ENCODE measurements around the gene RAB37.

Gene RAB37

GRCh38 chr17:74769856-74770497 is 32.9 kb downstream of the RAB37 start:
- no peak overlapping the region for H3K4me3 ChIP-seq (ENCODE audit: low read depth, low read length)
- no peak for TF ChIP-seq CTCF (IDR thresholded peaks at IDR 0.05; ENCODE audit: low read depth, low read length, missing control alignments)
- DNase-seq (ENCODE audit: low read depth), result no peak

- peak; percentile 89 for TF ChIP-seq CTCF (IDR thresholded peaks at IDR 0.05; ENCODE audit: low read depth, low read length, missing control alignments)
- no peak overlapping the region for H3K4me3 ChIP-seq (ENCODE audit: low read depth, low read length)
- no peak for DNase-seq (ENCODE audit: low read depth)
These were observed 33.7 kb downstream of the RAB37 start for GRCh38 chr17:74770498-74771318.

- no peak overlapping the region for H3K4me3 ChIP-seq (ENCODE audit: low read depth, low read length)
- DNase-seq (ENCODE audit: low read depth), result no peak
- TF ChIP-seq CTCF (IDR thresholded peaks at IDR 0.05; ENCODE audit: low read depth, low read length, missing control alignments), result no peak
These were observed 34.4 kb downstream of the RAB37 start for GRCh38 chr17:74771319-74771914.

GRCh38 chr17:74772053-74772452 is 35.0 kb downstream of the RAB37 start:
- DNase-seq (ENCODE audit: low read depth), result no peak
- H3K4me3 ChIP-seq (ENCODE audit: low read depth, low read length), result no peak overlapping the region
- TF ChIP-seq CTCF (IDR thresholded peaks at IDR 0.05; ENCODE audit: low read depth, low read length, missing control alignments), result no peak

GRCh38 chr17:74773414-74773813 is 36.4 kb downstream of the RAB37 start:
- no peak for TF ChIP-seq CTCF (IDR thresholded peaks at IDR 0.05; ENCODE audit: low read depth, low read length, missing control alignments)
- no peak for DNase-seq (ENCODE audit: low read depth)
- H3K4me3 ChIP-seq (ENCODE audit: low read depth, low read length), result no peak overlapping the region

- no peak for DNase-seq (ENCODE audit: low read depth)
- H3K4me3 ChIP-seq (ENCODE audit: low read depth, low read length), result no peak overlapping the region
These were observed 36.8 kb downstream of the RAB37 start for GRCh38 chr17:74773871-74774286.

More at GRCh38 chr17:74773871-74774286, 36.8 kb downstream of the RAB37 start:
- TF ChIP-seq CTCF (IDR thresholded peaks at IDR 0.05; ENCODE audit: low read depth, low read length, missing control alignments), result no peak
